K562 (cell line): Measurements from ENCODE around the gene ARMH3. TPM values are rescaled to one million over a fixed set of nuclear protein-coding genes. Genes with fewer than 3 reads are reported as not detected.

ENCODE experiments used
- ATAC-seq: fragments of 200-7000 bp; cut with Tn5 transposase; 3 replicates; pipeline ENCODE4 v1.9.1; 2020; ENCODE audit warnings: moderate library complexity
- BruUV-seq: library from RNA; stranded (reverse); fragments of 400-500 nt; replicated peaks from 2 replicates; lab custom pipeline; 2021; lab: Mats Ljungman, UMichigan
- CTCF ChIA-PET: fragments of 300-600 bp; formaldehyde crosslinking; extraction: SDS; loops from one replicate; lab custom pipeline; 2021; ENCODE audit warnings: low intra/inter-chr PET ratio; lab: Yijun Ruan, JAX
- POLR2A ChIA-PET: fragments of 300-600, 350-650 bp; sonication (Branson Sonifier 250); formaldehyde crosslinking; extraction: SDS; loops from one replicate; lab custom pipeline; 2021; ENCODE audit warnings: antibody characterized with exemption, inconsistent platforms; lab: Yijun Ruan, JAX
- DNase-seq, 4 experiments: peaks; one replicate each; pipeline versions ENCODE4 v3.0.0 to v3.0.0-alpha.2; 2011 to 2018; ENCODE audit warnings: low spot score in 3 of 4, mixed read lengths in 3 of 4; ENCODE audit errors: extremely low read depth in 1 of 4
- FAIRE-seq: peaks from 2 replicates; lab custom pipeline; 2011; peaks lifted over from hg19 to GRCh38; lab: Jason Lieb, UNC
- H2AFZ ChIP-seq: 2 replicates; pipeline ENCODE4 v1.6.0; 2011; ENCODE audit warnings: low read depth, low read length, control low read depth, inconsistent platforms
- H3K27ac ChIP-seq: fragments of 200-600 bp; 3 replicates; pipeline ENCODE4 v1.8.0; 2011; ENCODE audit warnings: low read depth, mild to moderate bottlenecking, control low read depth, inconsistent platforms, low read length, moderate library complexity, mixed read lengths; ENCODE audit errors: extremely low read depth
- H3K27me3 ChIP-seq, 2 experiments: fragments of 300-600 bp in 1 of 2; 2 replicates in 1 of 2; 3 replicates in 1 of 2; pipeline versions ENCODE4 v1.6.0 to v1.8.0; 2011; ENCODE audit warnings: inconsistent platforms in 2 of 2, low read length in 2 of 2, mild to moderate bottlenecking in 1 of 2, mixed read lengths in 1 of 2, moderate library complexity in 1 of 2; ENCODE audit not compliant: control insufficient read depth in 2 of 2, insufficient read depth in 2 of 2
- H3K36me3 ChIP-seq: fragments of 300-600 bp; 3 replicates; pipeline ENCODE4 v1.8.0; 2011; ENCODE audit warnings: mild to moderate bottlenecking, low read length, inconsistent platforms; ENCODE audit not compliant: control insufficient read depth, insufficient read depth
- H3K4me1 ChIP-seq, 2 experiments: fragments of 200-600 bp in 1 of 2; replicated peaks in 1 of 2; 2 replicates in 1 of 2; 3 replicates in 1 of 2; pipeline versions ENCODE4 v1.5.1 to v1.8.0; 2011; ENCODE audit warnings: inconsistent platforms in 2 of 2, low read length in 2 of 2, mild to moderate bottlenecking in 1 of 2, mixed read lengths in 1 of 2, moderate library complexity in 1 of 2; ENCODE audit not compliant: control insufficient read depth in 2 of 2, insufficient read depth in 2 of 2
- H3K4me2 ChIP-seq: 2 replicates; pipeline ENCODE4 v1.6.1; 2011; ENCODE audit warnings: low read length, control low read depth, inconsistent platforms, mixed read lengths; ENCODE audit not compliant: insufficient read depth
- H3K4me3 ChIP-seq: fragments of 200-600 bp; sonication (generic), shearing (Covaris generic); 2 replicates; pipeline ENCODE4 v1.5.1; 2016; ENCODE audit warnings: control low read depth, inconsistent platforms
- H3K79me2 ChIP-seq: fragments of 200-600 bp; 3 replicates; pipeline ENCODE4 v1.8.0; 2011; ENCODE audit warnings: low read length, inconsistent platforms; ENCODE audit not compliant: control insufficient read depth, insufficient read depth
- H3K9ac ChIP-seq, 2 experiments: 2 replicates each; pipeline versions ENCODE4 v1.6.0 to v1.6.1; 2011; ENCODE audit warnings: low read depth in 2 of 2, low read length in 2 of 2, control low read depth in 1 of 2, inconsistent platforms in 1 of 2, mild to moderate bottlenecking in 1 of 2, mixed read lengths in 1 of 2; ENCODE audit not compliant: insufficient read depth in 1 of 2
- H3K9me1 ChIP-seq: one replicate; pipeline ENCODE4 v1.6.0; 2011; ENCODE audit warnings: inconsistent platforms, mild to moderate bottlenecking, low read length, moderate library complexity; ENCODE audit not compliant: control insufficient read depth, insufficient read depth
- H3K9me3 ChIP-seq: replicated peaks from 2 replicates; pipeline ENCODE4 v1.5.1; 2011; ENCODE audit warnings: low read depth, low read length, inconsistent platforms; ENCODE audit not compliant: control insufficient read depth, insufficient read depth
- H4K20me1 ChIP-seq: replicated peaks from 2 replicates; pipeline ENCODE4 v1.6.1; 2011; ENCODE audit warnings: low read length, inconsistent platforms, mixed read lengths; ENCODE audit not compliant: control insufficient read depth, insufficient read depth
- ELK3 ChIP-seq: fragments of 450-650 bp; formaldehyde crosslinking; IDR thresholded peaks from 2 replicates; pipeline ENCODE4 v1.4.0; 2020; ENCODE audit warnings: mild to moderate bottlenecking
- HDGF ChIP-seq: fragments of 450-650 bp; IDR thresholded peaks from 2 replicates; pipeline ENCODE4 v1.6.1; 2016
- HLTF ChIP-seq: fragments of 450-650 bp; IDR thresholded peaks from 2 replicates; pipeline ENCODE4 v1.6.1; 2016
- HOXB6 ChIP-seq: fragments of 250-450 bp; sonication (Bioruptor Pico); IDR thresholded peaks from 2 replicates; pipeline ENCODE4 v1.5.1; 2022; ENCODE audit warnings: mild to moderate bottlenecking, borderline replicate concordance
- LEF1 ChIP-seq: fragments of 450-650 bp; IDR thresholded peaks from 2 replicates; pipeline ENCODE4 v1.6.1; 2016; ENCODE audit warnings: mild to moderate bottlenecking
- NCOA6 ChIP-seq: fragments of 450-650 bp; IDR thresholded peaks from 2 replicates; pipeline ENCODE4 v1.6.1; 2017; ENCODE audit warnings: mild to moderate bottlenecking
- NFXL1 ChIP-seq: fragments of 450-650 bp; formaldehyde crosslinking; IDR thresholded peaks from 2 replicates; pipeline ENCODE4 v1.4.0; 2021; ENCODE audit warnings: mild to moderate bottlenecking
- PHF20 ChIP-seq: fragments of 450-650 bp; IDR thresholded peaks from 2 replicates; pipeline ENCODE4 v1.6.1; 2018; ENCODE audit not compliant: partially characterized antibody
- PREB ChIP-seq: sonication (generic); formaldehyde crosslinking; IDR thresholded peaks from 2 replicates; pipeline ENCODE4 v1.8.1; 2023; ENCODE audit warnings: mild to moderate bottlenecking, missing genetic modification reagents
- RFX1 ChIP-seq: fragments of 450-650 bp; IDR thresholded peaks from 2 replicates; pipeline ENCODE4 v1.6.1; 2016; ENCODE audit warnings: mild to moderate bottlenecking, moderate library complexity
- SRSF9 ChIP-seq: fragments of 200-400 bp; formaldehyde crosslinking; IDR thresholded peaks from 2 replicates; pipeline ENCODE4 v1.6.1; 2017; ENCODE audit warnings: low read depth, low read length, borderline replicate concordance
- TEAD1 ChIP-seq, 2 experiments: fragments of 450-650 bp in 1 of 2; sonication (generic) in 1 of 2; formaldehyde crosslinking; IDR thresholded peaks; 2 replicates each; pipeline versions ENCODE4 v1.4.0 to v1.8.0; 2020 to 2022; ENCODE audit warnings: mild to moderate bottlenecking in 2 of 2, missing genetic modification reagents in 1 of 2
- ZFP1 ChIP-seq: fragments of 450-650 bp; formaldehyde crosslinking; IDR thresholded peaks from 2 replicates; pipeline ENCODE4 v1.4.0; 2020; ENCODE audit warnings: mild to moderate bottlenecking, mixed read lengths
- ZNF140 ChIP-seq: fragments of 250-450 bp; sonication (Bioruptor Pico); IDR thresholded peaks from 2 replicates; pipeline ENCODE4 v1.8.0; 2021; ENCODE audit warnings: moderate library complexity, mild to moderate bottlenecking, inconsistent platforms
- ZNF436 ChIP-seq: fragments of 250-450, 450-650 bp; sonication (Bioruptor Pico); formaldehyde crosslinking; IDR thresholded peaks from 2 replicates; pipeline ENCODE4 v1.7.0; 2020; ENCODE audit warnings: mild to moderate bottlenecking
- WGBS: fragments of 100-300 bp; shearing (Covaris generic); methylation state at CpG from one replicate; pipeline ENCODE4 v1.1.6; 2016; ENCODE audit warnings: low coverage, mixed read lengths; ENCODE audit not compliant: insufficient coverage; ENCODE audit errors: missing lambda C conversion rate; 5-methylcytosine and 5-hydroxymethylcytosine counted together
- in situ Hi-C: fragments of 300-500 bp; cut with MboI; formaldehyde crosslinking; loops from 4 replicates; pipeline ENCODE4 v1.15.0; 2018; ENCODE audit warnings: inconsistent platforms, mixed read lengths
- intact Hi-C: fragments of 100-400 bp; cut with micrococcal nuclease; formaldehyde crosslinking; loops from 2 replicates; pipeline ENCODE4 v1.14.2; 2022
- polyA plus RNA-seq, 8 experiments: library from polyadenylated mRNA; depleted of rRNA in 4 of 8; stranded (reverse) in 5 of 8; unstranded in 3 of 8; fragments of >200 nt; fragmentation: Nextera tagmentation in 2 of 8; fragmentation: Illumina TruSeq in 1 of 8; extraction: Ambion mirVana in 2 of 8; extraction: Trizol in 1 of 8; gene quantifications; 2 replicates each; pipeline versions ENCODE4 v1.2.1 to v1.2.3, GENCODE V29; 2011 to 2014; ENCODE audit warnings: inconsistent platforms in 1 of 8, missing spikeins in 1 of 8
- total RNA-seq, 7 experiments: library from RNA; depleted of rRNA in 6 of 7; stranded (reverse); fragments of >200 nt in 6 of 7; fragmentation: Illumina TruSeq in 2 of 7; extraction: Trizol in 2 of 7; gene quantifications; 2 replicates each; pipeline versions ENCODE4 v1.2.1 to v1.2.3, GENCODE V29; 2011 to 2021; ENCODE audit warnings: low replicate concordance in 1 of 7

ARMH3 gene
- total and polyA plus RNA-seq, 9 of the 15 experiments (the other 6 are each of a cell fraction or from before 2014, with no cell fraction given): 0.29 to 0.73 TPM; not detected in 7

GRCh38 chr10:101886521-101887312 lies 169.3 kb downstream of the ARMH3 start:
- Histone ChIP-seq H3K79me2 (no peaks in the 10 kb centered on the region), H2AFZ (no peak overlapping the region), H3K9me1 (no peaks in the 10 kb centered on the region), H3K4me1 (no peaks in the 10 kb centered on the region), H4K20me1 (no peaks in the 10 kb centered on the region), H3K27ac (no peak overlapping the region), H3K9ac (no peak overlapping the region), H3K36me3 (no peaks in the 10 kb centered on the region), H3K4me3 (no peak overlapping the region), H3K4me2 (no peak overlapping the region), H3K27me3 (no peaks in the 10 kb centered on the region), H3K9me3 (no peaks in the 10 kb centered on the region)
- intact Hi-C loops (no loop called here), in situ Hi-C loops (no loop called here)
- FAIRE-seq (no peak), DNase-seq (no peak), ATAC-seq (no peak)
- no TSS peak for BruUV-seq
- no CpG with 5 or more reads among the region's 1 CpG for WGBS
- TF ChIP-seq HLTF: no peak
- no peak for TF ChIP-seq LEF1
- no peak for TF ChIP-seq TEAD1 (CRISPR knock-in tag; IDR thresholded peaks at IDR 0.05)
- no peak for TF ChIP-seq ELK3 (CRISPR knock-in tag)
- TF ChIP-seq RFX1: no peak
- no peak for TF ChIP-seq PHF20
- no peak for TF ChIP-seq ZNF140
- TF ChIP-seq PREB (CRISPR knock-in tag): no peak
- TF ChIP-seq NCOA6: no peak
- TF ChIP-seq SRSF9: no peak
- no peak for TF ChIP-seq NFXL1 (CRISPR knock-in tag)
- TF ChIP-seq HOXB6 (CRISPR knock-in tag): no peak
- no peak for TF ChIP-seq ZNF436 (CRISPR knock-in tag)
- no peak for TF ChIP-seq HDGF
- TF ChIP-seq ZFP1: no peak
- POLR2A ChIA-PET: no interaction called here
- CTCF ChIA-PET: no interaction called here
